HEK293 (cell line): ENCODE data around the gene ZNF792.

Experiments used
- HIC1 ChIP-seq: fragments of 450-650 bp; formaldehyde crosslinking; IDR thresholded peaks from 2 replicates; pipeline ENCODE4 v1.5.1; 2016; ENCODE audit warnings: missing biosample characterization, missing genetic modification characterization
- INSM2 ChIP-seq: fragments of 450-650 bp; formaldehyde crosslinking; IDR thresholded peaks from 2 replicates; pipeline ENCODE4 v1.5.1; 2016; ENCODE audit warnings: missing biosample characterization, missing genetic modification characterization
- MYNN ChIP-seq: fragments of 450-650 bp; formaldehyde crosslinking; IDR thresholded peaks from 2 replicates; pipeline ENCODE4 v1.5.1; 2016; ENCODE audit warnings: missing biosample characterization, missing genetic modification characterization, borderline replicate concordance
- SALL2 ChIP-seq: fragments of 450-650 bp; formaldehyde crosslinking; IDR thresholded peaks from 2 replicates; pipeline ENCODE4 v1.5.0; 2017; ENCODE audit warnings: missing biosample characterization, mild to moderate bottlenecking, missing genetic modification characterization, borderline replicate concordance
- SP7 ChIP-seq: fragments of 450-650 bp; formaldehyde crosslinking; IDR thresholded peaks from 2 replicates; pipeline ENCODE4 v1.5.1; 2016; ENCODE audit warnings: missing biosample characterization, missing genetic modification characterization
- ZBTB49 ChIP-seq: fragments of 450-650 bp; formaldehyde crosslinking; IDR thresholded peaks from 2 replicates; pipeline ENCODE4 v1.5.1; 2016; ENCODE audit warnings: missing biosample characterization, missing genetic modification characterization, low read depth
- ZFP69B ChIP-seq: fragments of 450-650 bp; formaldehyde crosslinking; IDR thresholded peaks from 2 replicates; pipeline ENCODE4 v1.5.1; 2016; ENCODE audit warnings: missing biosample characterization, missing genetic modification characterization
- ZNF112 ChIP-seq: fragments of 450-650 bp; formaldehyde crosslinking; IDR thresholded peaks from 2 replicates; pipeline ENCODE4 v1.5.0; 2017; ENCODE audit warnings: missing biosample characterization, missing genetic modification characterization
- ZNF133 ChIP-seq: fragments of 450-650 bp; formaldehyde crosslinking; IDR thresholded peaks from 2 replicates; pipeline ENCODE4 v1.5.1; 2016; ENCODE audit warnings: missing biosample characterization, missing genetic modification characterization
- ZNF157 ChIP-seq: fragments of 450-650 bp; formaldehyde crosslinking; IDR thresholded peaks from 2 replicates; pipeline ENCODE4 v1.5.1; 2016; ENCODE audit warnings: missing biosample characterization, missing genetic modification characterization
- ZNF16 ChIP-seq: fragments of 450-650 bp; formaldehyde crosslinking; IDR thresholded peaks from 2 replicates; pipeline ENCODE4 v1.5.1; 2016; ENCODE audit warnings: low read depth, missing biosample characterization, missing genetic modification characterization
- ZNF169 ChIP-seq: fragments of 450-650 bp; formaldehyde crosslinking; IDR thresholded peaks from 2 replicates; pipeline ENCODE4 v1.5.1; 2016; ENCODE audit warnings: missing biosample characterization, missing genetic modification characterization
- ZNF23 ChIP-seq: fragments of 450-650 bp; formaldehyde crosslinking; IDR thresholded peaks from 2 replicates; pipeline ENCODE4 v1.5.1; 2016; ENCODE audit warnings: missing biosample characterization, missing genetic modification characterization, borderline replicate concordance
- ZNF24 ChIP-seq: fragments of 450-650 bp; formaldehyde crosslinking; IDR thresholded peaks from 2 replicates; pipeline ENCODE4 v1.5.1; 2016; ENCODE audit warnings: missing biosample characterization, missing genetic modification characterization
- ZNF350 ChIP-seq: fragments of 450-650 bp; formaldehyde crosslinking; IDR thresholded peaks from 2 replicates; pipeline ENCODE4 v1.5.0; 2017; ENCODE audit warnings: missing biosample characterization, mild to moderate bottlenecking, missing genetic modification characterization
- ZNF354C ChIP-seq: fragments of 450-650 bp; formaldehyde crosslinking; IDR thresholded peaks from 2 replicates; pipeline ENCODE4 v1.5.1; 2016; ENCODE audit warnings: missing biosample characterization, missing genetic modification characterization, low read depth, borderline replicate concordance
- ZNF416 ChIP-seq: fragments of 450-650 bp; formaldehyde crosslinking; IDR thresholded peaks from 2 replicates; pipeline ENCODE4 v1.5.1; 2016; ENCODE audit warnings: missing biosample characterization, missing genetic modification characterization
- ZNF510 ChIP-seq: fragments of 450-650 bp; formaldehyde crosslinking; IDR thresholded peaks from 2 replicates; pipeline ENCODE4 v1.5.1; 2018; ENCODE audit warnings: mild to moderate bottlenecking, missing genetic modification characterization, missing biosample characterization; ENCODE audit not compliant: insufficient replicate concordance
- ZNF623 ChIP-seq: fragments of 450-650 bp; formaldehyde crosslinking; IDR thresholded peaks from 2 replicates; pipeline ENCODE4 v1.5.1; 2016; ENCODE audit warnings: missing biosample characterization, missing genetic modification characterization
- ZNF658 ChIP-seq: fragments of 450-650 bp; formaldehyde crosslinking; IDR thresholded peaks from 2 replicates; pipeline ENCODE4; 2016; ENCODE audit warnings: missing biosample characterization, missing genetic modification characterization
- ZNF768 ChIP-seq: fragments of 450-650 bp; formaldehyde crosslinking; IDR thresholded peaks from 2 replicates; pipeline ENCODE4 v1.5.1; 2018; ENCODE audit warnings: missing biosample characterization, mild to moderate bottlenecking, missing genetic modification characterization
- ZNF777 ChIP-seq: fragments of 450-650 bp; formaldehyde crosslinking; IDR thresholded peaks from 2 replicates; pipeline ENCODE4 v1.5.1; 2017; ENCODE audit warnings: missing biosample characterization, missing genetic modification characterization, borderline replicate concordance
- ZNF792 ChIP-seq: fragments of 450-650 bp; formaldehyde crosslinking; IDR thresholded peaks from 2 replicates; pipeline ENCODE4 v1.5.1; 2016; ENCODE audit warnings: missing biosample characterization, missing genetic modification characterization
- ZNF843 ChIP-seq: fragments of 450-650 bp; formaldehyde crosslinking; IDR thresholded peaks from 2 replicates; pipeline ENCODE4 v1.5.1; 2016; ENCODE audit warnings: missing biosample characterization, missing genetic modification characterization
- ZSCAN23 ChIP-seq: fragments of 450-650 bp; formaldehyde crosslinking; IDR thresholded peaks from 2 replicates; pipeline ENCODE4 v1.5.1; 2016; ENCODE audit warnings: missing biosample characterization, missing genetic modification characterization
- ZSCAN30 ChIP-seq: fragments of 450-650 bp; IDR thresholded peaks from 2 replicates; pipeline ENCODE4 v1.5.1; 2018; ENCODE audit warnings: missing biosample characterization, mild to moderate bottlenecking, missing genetic modification characterization, moderate library complexity
- TF ChIP-seq, protein P1 (sequence below): fragments of 450-650 bp; formaldehyde crosslinking; IDR thresholded peaks from 2 replicates; pipeline ENCODE4 v1.5.1; 2017; ENCODE audit warnings: missing biosample characterization, mild to moderate bottlenecking, missing genetic modification characterization, moderate library complexity
- TF ChIP-seq, protein P2 (sequence below): fragments of 450-650 bp; formaldehyde crosslinking; IDR thresholded peaks from 2 replicates; pipeline ENCODE4 v1.5.1; 2017; ENCODE audit warnings: missing biosample characterization, missing genetic modification characterization
- TF ChIP-seq, protein P3 (sequence below): fragments of 450-650 bp; formaldehyde crosslinking; IDR thresholded peaks from 2 replicates; pipeline ENCODE4 v1.5.1; 2016; ENCODE audit warnings: missing biosample characterization, missing genetic modification characterization

Gene ZNF792

GRCh38 chr19:34998777-34999497 lies 34.9 kb upstream of the ZNF792 start (continued):
- TF ChIP-seq INSM2 = no peak
- TF ChIP-seq ZNF157 = no peak
- no peak for TF ChIP-seq ZNF133 (tag by site-specific recombination)
- TF ChIP-seq ZNF792 (tag by site-specific recombination) = 0 out of 2 replicates have a peak, but pooled peaks have one; percentile 8
- TF ChIP-seq ZNF354C (tag by site-specific recombination) = no peak
- no peak for TF ChIP-seq ZFP69B (tag by site-specific recombination)
- TF ChIP-seq ZNF350 (tag by site-specific recombination) = no peak
- no peak for TF ChIP-seq HIC1 (tag by site-specific recombination)
- no peak for TF ChIP-seq ZSCAN30 (tag by site-specific recombination)
- TF ChIP-seq, protein P1, sequence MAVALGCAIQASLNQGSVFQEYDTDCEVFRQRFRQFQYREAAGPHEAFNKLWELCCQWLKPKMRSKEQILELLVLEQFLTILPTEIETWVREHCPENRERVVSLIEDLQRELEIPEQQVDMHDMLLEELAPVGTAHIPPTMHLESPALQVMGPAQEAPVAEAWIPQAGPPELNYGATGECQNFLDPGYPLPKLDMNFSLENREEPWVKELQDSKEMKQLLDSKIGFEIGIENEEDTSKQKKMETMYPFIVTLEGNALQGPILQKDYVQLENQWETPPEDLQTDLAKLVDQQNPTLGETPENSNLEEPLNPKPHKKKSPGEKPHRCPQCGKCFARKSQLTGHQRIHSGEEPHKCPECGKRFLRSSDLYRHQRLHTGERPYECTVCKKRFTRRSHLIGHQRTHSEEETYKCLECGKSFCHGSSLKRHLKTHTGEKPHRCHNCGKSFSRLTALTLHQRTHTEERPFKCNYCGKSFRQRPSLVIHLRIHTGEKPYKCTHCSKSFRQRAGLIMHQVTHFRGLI (tag by site-specific recombination) = no peak; the same call in 1 of the 2 replicates
- TF ChIP-seq ZNF169 (tag by site-specific recombination) = no peak
- TF ChIP-seq SALL2 = no peak
- no peak for TF ChIP-seq ZNF24
- TF ChIP-seq SP7 = no peak
- TF ChIP-seq ZBTB49 = no peak
- no peak for TF ChIP-seq ZNF768 (tag by site-specific recombination)
- TF ChIP-seq, protein P2, sequence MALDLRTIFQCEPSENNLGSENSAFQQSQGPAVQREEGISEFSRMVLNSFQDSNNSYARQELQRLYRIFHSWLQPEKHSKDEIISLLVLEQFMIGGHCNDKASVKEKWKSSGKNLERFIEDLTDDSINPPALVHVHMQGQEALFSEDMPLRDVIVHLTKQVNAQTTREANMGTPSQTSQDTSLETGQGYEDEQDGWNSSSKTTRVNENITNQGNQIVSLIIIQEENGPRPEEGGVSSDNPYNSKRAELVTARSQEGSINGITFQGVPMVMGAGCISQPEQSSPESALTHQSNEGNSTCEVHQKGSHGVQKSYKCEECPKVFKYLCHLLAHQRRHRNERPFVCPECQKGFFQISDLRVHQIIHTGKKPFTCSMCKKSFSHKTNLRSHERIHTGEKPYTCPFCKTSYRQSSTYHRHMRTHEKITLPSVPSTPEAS (tag by site-specific recombination) = no peak
- no peak for TF ChIP-seq ZNF623
- no peak for TF ChIP-seq ZNF510 (tag by site-specific recombination)
- no peak for TF ChIP-seq ZNF112
- no peak for TF ChIP-seq ZNF658 (tag by site-specific recombination)
- peak; percentile 71 for TF ChIP-seq ZNF16 (tag by site-specific recombination)
- TF ChIP-seq, protein P3, sequence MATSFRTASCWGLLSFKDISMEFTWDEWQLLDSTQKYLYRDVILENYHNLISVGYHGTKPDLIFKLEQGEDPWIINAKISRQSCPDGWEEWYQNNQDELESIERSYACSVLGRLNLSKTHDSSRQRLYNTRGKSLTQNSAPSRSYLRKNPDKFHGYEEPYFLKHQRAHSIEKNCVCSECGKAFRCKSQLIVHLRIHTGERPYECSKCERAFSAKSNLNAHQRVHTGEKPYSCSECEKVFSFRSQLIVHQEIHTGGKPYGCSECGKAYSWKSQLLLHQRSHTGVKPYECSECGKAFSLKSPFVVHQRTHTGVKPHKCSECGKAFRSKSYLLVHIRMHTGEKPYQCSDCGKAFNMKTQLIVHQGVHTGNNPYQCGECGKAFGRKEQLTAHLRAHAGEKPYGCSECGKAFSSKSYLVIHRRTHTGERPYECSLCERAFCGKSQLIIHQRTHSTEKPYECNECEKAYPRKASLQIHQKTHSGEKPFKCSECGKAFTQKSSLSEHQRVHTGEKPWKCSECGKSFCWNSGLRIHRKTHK (tag by site-specific recombination) = no peak
- TF ChIP-seq ZNF843 (tag by site-specific recombination) = no peak
- no peak for TF ChIP-seq MYNN (tag by site-specific recombination)
- TF ChIP-seq ZNF416 (tag by site-specific recombination) = no peak
- no peak for TF ChIP-seq ZSCAN23
- no peak for TF ChIP-seq ZNF23 (tag by site-specific recombination)
- peak; percentile 43; the same call in 1 of the 2 replicates for TF ChIP-seq ZNF777 (tag by site-specific recombination)
